ENCODE results near the gene CRMP1. TPM values are rescaled to one million over a fixed set of nuclear protein-coding genes. Genes with fewer than 3 reads are reported as not detected.

The CRMP1 gene
- polyA plus RNA-seq, 1 donor from 2014 or later: not detected

- H3K4me1 Mint-ChIP-seq: peaks cover 0 to 2% (median 0%) of the 10 kb centered on the region in 3 donors
- peaks cover 6 to 14% (median 11%) of the 10 kb centered on the region in 3 donors for H3K9me3 Mint-ChIP-seq
- H3K4me3 Mint-ChIP-seq: no peak overlapping the region
- no peaks in the 10 kb centered on the region for H3K36me3 Mint-ChIP-seq
- H3K27me3 Mint-ChIP-seq: peaks cover 8% of the 10 kb centered on the region
- no peak overlapping the region for H3K27ac Mint-ChIP-seq
Measured at GRCh38 chr4:5906191-5906590, 13.3 kb upstream of the CRMP1 start.

- Mint-ChIP-seq H3K4me1 (peaks cover 0 to 2% (median 0%) of the 10 kb centered on the region in 3 donors), H3K9me3 (peaks cover 6 to 14% (median 11%) of the 10 kb centered on the region in 3 donors), H3K4me3 (peak overlapping the region in 1 of 4 donors; percentile 36), H3K27ac (no peak overlapping the region), H3K27me3 (peaks cover 10% of the 10 kb centered on the region), H3K36me3 (no peaks in the 10 kb centered on the region)
Measured at GRCh38 chr4:5905714-5906113, 12.8 kb upstream of the CRMP1 start.

- no peak overlapping the region for H3K27ac Mint-ChIP-seq
- H3K36me3 Mint-ChIP-seq: no peaks in the 10 kb centered on the region
- H3K9me3 Mint-ChIP-seq: peaks cover 1 to 10% (median 8%) of the 10 kb centered on the region in 3 donors
- H3K27me3 Mint-ChIP-seq: peaks cover 14% of the 10 kb centered on the region
- H3K4me1 Mint-ChIP-seq: no peaks in the 10 kb centered on the region
- H3K4me3 Mint-ChIP-seq: no peak overlapping the region
Measured at GRCh38 chr4:5900844-5901243, 8.0 kb upstream of the CRMP1 start.

- Mint-ChIP-seq H3K4me1 (no peaks in the 10 kb centered on the region), H3K36me3 (no peaks in the 10 kb centered on the region), H3K9me3 (peaks cover 1 to 8% (median 8%) of the 10 kb centered on the region in 3 donors), H3K27me3 (peaks cover 20% of the 10 kb centered on the region), H3K27ac (no peak overlapping the region), H3K4me3 (no peak overlapping the region)
Measured at GRCh38 chr4:5899881-5900280, 7.0 kb upstream of the CRMP1 start.

GRCh38 chr4:5899396-5899795, 6.5 kb upstream of the CRMP1 start:
- peaks cover 1 to 8% (median 8%) of the 10 kb centered on the region in 3 donors for H3K9me3 Mint-ChIP-seq
- H3K4me3 Mint-ChIP-seq: no peak overlapping the region
- no peaks in the 10 kb centered on the region for H3K36me3 Mint-ChIP-seq
- H3K4me1 Mint-ChIP-seq: no peaks in the 10 kb centered on the region
- H3K27ac Mint-ChIP-seq: no peak overlapping the region
- H3K27me3 Mint-ChIP-seq: peaks cover 23% of the 10 kb centered on the region

- Mint-ChIP-seq H3K27ac (no peak overlapping the region), H3K36me3 (no peaks in the 10 kb centered on the region), H3K4me3 (no peak overlapping the region), H3K4me1 (no peaks in the 10 kb centered on the region), H3K27me3 (peaks cover 29% of the 10 kb centered on the region), H3K9me3 (peaks cover 3 to 8% (median 8%) of the 10 kb centered on the region in 3 donors)
Measured at GRCh38 chr4:5897674-5898073, 4.8 kb upstream of the CRMP1 start.

GRCh38 chr4:5895287-5895686, 2.4 kb upstream of the CRMP1 start:
- no peak overlapping the region for H3K27ac Mint-ChIP-seq
- H3K4me1 Mint-ChIP-seq: peaks cover 0 to 2% (median 0%) of the 10 kb centered on the region in 3 donors
- peaks cover 33% of the 10 kb centered on the region for H3K27me3 Mint-ChIP-seq
- H3K9me3 Mint-ChIP-seq: peaks cover 3 to 8% (median 8%) of the 10 kb centered on the region in 3 donors
- H3K36me3 Mint-ChIP-seq: no peaks in the 10 kb centered on the region
- no peak overlapping the region for H3K4me3 Mint-ChIP-seq

GRCh38 chr4:5894266-5894665, 1.4 kb upstream of the CRMP1 start:
- Mint-ChIP-seq H3K27me3 (peaks cover 42% of the 10 kb centered on the region), H3K36me3 (no peaks in the 10 kb centered on the region), H3K4me3 (no peak overlapping the region), H3K4me1 (peaks cover 0 to 2% (median 0%) of the 10 kb centered on the region in 3 donors), H3K9me3 (peaks cover 3 to 8% (median 8%) of the 10 kb centered on the region in 3 donors), H3K27ac (no peak overlapping the region)

- H3K27me3 Mint-ChIP-seq: peaks cover 48% of the 10 kb centered on the region
- H3K9me3 Mint-ChIP-seq: peaks cover 3 to 8% (median 8%) of the 10 kb centered on the region in 3 donors
Measured at GRCh38 chr4:5893591-5893990, 705 bp upstream of the CRMP1 start.

GRCh38 chr4:5892323-5893003, 423 bp downstream of the CRMP1 start:
- peaks cover 0 to 2% (median 0%) of the 10 kb centered on the region in 3 donors for H3K4me1 Mint-ChIP-seq
- peaks cover 3 to 8% (median 8%) of the 10 kb centered on the region in 3 donors for H3K9me3 Mint-ChIP-seq
- no peak overlapping the region for H3K27ac Mint-ChIP-seq
- no peak overlapping the region for H3K4me3 Mint-ChIP-seq
- no peaks in the 10 kb centered on the region for H3K36me3 Mint-ChIP-seq
- peaks cover 48% of the 10 kb centered on the region for H3K27me3 Mint-ChIP-seq

More at GRCh38 chr4:5893591-5893990, 705 bp upstream of the CRMP1 start:
- Mint-ChIP-seq H3K4me3 (no peak overlapping the region), H3K27ac (peak overlapping the region in 1 of 3 donors; percentile 63), H3K36me3 (no peaks in the 10 kb centered on the region), H3K4me1 (peaks cover 0 to 2% (median 0%) of the 10 kb centered on the region in 3 donors)

- Mint-ChIP-seq H3K4me3 (no peak overlapping the region), H3K36me3 (no peaks in the 10 kb centered on the region), H3K27me3 (peaks cover 48% of the 10 kb centered on the region)
Measured at GRCh38 chr4:5891563-5892322, 1.1 kb downstream of the CRMP1 start.

GRCh38 chr4:5890063-5890727, 2.7 kb downstream of the CRMP1 start:
- Mint-ChIP-seq H3K36me3 (no peaks in the 10 kb centered on the region), H3K9me3 (peaks cover 0 to 2% (median 0%) of the 10 kb centered on the region in 3 donors), H3K4me3 (peak overlapping the region in 1 of 4 donors; percentile 32), H3K27ac (no peak overlapping the region), H3K27me3 (peaks cover 54% of the 10 kb centered on the region), H3K4me1 (peaks cover 0 to 2% (median 0%) of the 10 kb centered on the region in 3 donors)

More at GRCh38 chr4:5891563-5892322, 1.1 kb downstream of the CRMP1 start:
- Mint-ChIP-seq H3K9me3 (peaks cover 3 to 5% (median 4%) of the 10 kb centered on the region in 3 donors), H3K27ac (no peak overlapping the region), H3K4me1 (peaks cover 0 to 2% (median 0%) of the 10 kb centered on the region in 3 donors)

GRCh38 chr4:5889002-5889696, 3.7 kb downstream of the CRMP1 start:
- no peaks in the 10 kb centered on the region for H3K36me3 Mint-ChIP-seq
- H3K4me3 Mint-ChIP-seq: no peak overlapping the region
- peaks cover 0 to 2% (median 0%) of the 10 kb centered on the region in 3 donors for H3K4me1 Mint-ChIP-seq
- H3K27ac Mint-ChIP-seq: peak overlapping the region in 1 of 3 donors; percentile 64
- peaks cover 0 to 5% (median 2%) of the 10 kb centered on the region in 3 donors for H3K9me3 Mint-ChIP-seq
- peaks cover 46% of the 10 kb centered on the region for H3K27me3 Mint-ChIP-seq

GRCh38 chr4:5888222-5889001, 4.5 kb downstream of the CRMP1 start:
- Mint-ChIP-seq H3K27ac (no peak overlapping the region), H3K36me3 (no peaks in the 10 kb centered on the region), H3K9me3 (peaks cover 0 to 4% (median 2%) of the 10 kb centered on the region in 3 donors), H3K4me3 (no peak overlapping the region), H3K4me1 (peaks cover 0 to 2% (median 0%) of the 10 kb centered on the region in 3 donors), H3K27me3 (peaks cover 41% of the 10 kb centered on the region)

Data from IgD-negative memory B cell (primary cell).